Stomach (tissue), 4 donors: Measurements from ENCODE around the gene CD96.
"Not testable (repeated sequence)": the region's sequence is repeated elsewhere in the genome, so short reads cannot be mapped to it uniquely, and the experiment has no call there.

Source experiments
- CTCF ChIP-seq, 7 experiments: fragments of 450-650 bp in 4 of 7; fragments of 200-600 bp in 3 of 7; sonication (generic) in 3 of 7; IDR thresholded peaks; one replicate each; pipeline ENCODE4 v1.5.1; 2016 to 2019; ENCODE audit warnings: antibody characterized with exemption in 7 of 7, control low read depth in 2 of 7, mild to moderate bottlenecking in 1 of 7
- EP300 ChIP-seq: sonication (generic); formaldehyde crosslinking; IDR thresholded peaks from one replicate; pipeline ENCODE4 v1.6.1; 2017; ENCODE audit warnings: antibody characterized with exemption
- POLR2AphosphoS5 ChIP-seq, 3 donors: sonication (generic); formaldehyde crosslinking; IDR thresholded peaks; one replicate each; pipeline ENCODE4 v1.6.1; 2016; ENCODE audit warnings: antibody characterized with exemption in 3 of 3

GRCh38 chr3:111524486-111524885 is 17.5 kb upstream of the CD96 start:
- TF ChIP-seq CTCF (IDR thresholded peaks at IDR 0.05); EP300; POLR2AphosphoS5 (IDR thresholded peaks at IDR 0.05): not testable (repeated sequence)
